GM23338 (cell line): ENCODE data around the gene PLPP6.

Experiments
- CREB1 ChIP-seq: fragments of 250-450 bp; sonication (Bioruptor Pico); IDR thresholded peaks from 2 replicates; pipeline ENCODE4 v1.5.0; 2020; ENCODE audit warnings: low read depth, mild to moderate bottlenecking, moderate library complexity
- EZH2 ChIP-seq: fragments of 200-600 bp; sonication (generic); IDR thresholded peaks from one replicate; pipeline ENCODE4 v1.8.0; 2017; ENCODE audit warnings: antibody characterized with exemption, mild to moderate bottlenecking, low read depth; ENCODE audit not compliant: unreplicated experiment
- EZH2phosphoT487 ChIP-seq: fragments of 200-600 bp; sonication (generic); IDR thresholded peaks from one replicate; pipeline ENCODE4 v1.8.1; 2018; ENCODE audit warnings: antibody characterized with exemption; ENCODE audit not compliant: unreplicated experiment
- JUNB ChIP-seq: IDR thresholded peaks from one replicate; pipeline ENCODE4 v1.6.1; 2016; ENCODE audit warnings: antibody characterized with exemption; ENCODE audit not compliant: unreplicated experiment
- NANOG ChIP-seq: IDR thresholded peaks from 2 replicates; pipeline ENCODE4 v1.6.1; 2016; ENCODE audit warnings: antibody characterized with exemption, borderline replicate concordance
- POLR2AphosphoS5 ChIP-seq: IDR thresholded peaks from 2 replicates; pipeline ENCODE4 v1.6.1; 2016; ENCODE audit warnings: antibody characterized with exemption, low read depth
- ZNF114 ChIP-seq: fragments of 250-450 bp; sonication (Bioruptor Pico); IDR thresholded peaks from 2 replicates; pipeline ENCODE4 v1.5.0; 2020; ENCODE audit warnings: mild to moderate bottlenecking, moderate library complexity
- ZNF331 ChIP-seq: fragments of 250-450 bp; sonication (Bioruptor Pico); IDR thresholded peaks from 2 replicates; pipeline ENCODE4 v1.5.0; 2020; ENCODE audit warnings: low read depth, mild to moderate bottlenecking, moderate library complexity
- TF ChIP-seq, protein P1 (sequence below), 2 experiments: fragments of 200-600 bp in 1 of 2; sonication (generic) in 1 of 2; conservative IDR thresholded peaks; 2 replicates each; pipeline versions ENCODE4 v1.5.1 to v1.6.1; 2016 to 2017; ENCODE audit warnings: antibody characterized with exemption in 2 of 2, low read depth in 2 of 2, mild to moderate bottlenecking in 2 of 2, moderate library complexity in 1 of 2
- TF ChIP-seq, protein P2 (sequence below): IDR thresholded peaks from one replicate; pipeline ENCODE4 v1.6.1; 2018; ENCODE audit warnings: antibody characterized with exemption; ENCODE audit not compliant: unreplicated experiment
- TF ChIP-seq, protein P3 (sequence below): IDR thresholded peaks from 2 replicates; pipeline ENCODE4 v1.6.1; 2016; ENCODE audit warnings: antibody characterized with exemption
- TF ChIP-seq, protein P4 (sequence below): fragments of 250-450 bp; sonication (Bioruptor Pico); IDR thresholded peaks from 2 replicates; pipeline ENCODE4 v1.5.0; 2020; ENCODE audit warnings: mild to moderate bottlenecking, moderate library complexity

DNA sequence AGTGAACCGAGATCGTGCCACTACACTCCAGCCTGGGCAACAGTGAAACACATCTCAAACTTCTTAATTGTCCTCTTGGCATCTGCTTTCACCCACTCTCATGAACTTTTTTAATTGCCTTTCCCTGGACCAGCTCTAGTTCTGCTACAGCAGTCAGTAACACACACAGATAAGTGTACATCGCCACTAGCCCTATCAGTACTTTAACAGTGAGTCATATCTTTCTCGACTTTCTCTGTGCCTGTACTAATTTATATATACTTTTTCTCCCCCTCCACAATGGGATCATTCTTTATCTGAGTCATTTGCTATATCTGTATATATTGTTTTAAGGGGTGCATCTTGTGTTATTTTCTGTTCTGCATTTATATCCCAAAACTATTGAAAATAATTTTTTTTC is 24.0 kb downstream of the PLPP6 start:
- TF ChIP-seq, protein P1, sequence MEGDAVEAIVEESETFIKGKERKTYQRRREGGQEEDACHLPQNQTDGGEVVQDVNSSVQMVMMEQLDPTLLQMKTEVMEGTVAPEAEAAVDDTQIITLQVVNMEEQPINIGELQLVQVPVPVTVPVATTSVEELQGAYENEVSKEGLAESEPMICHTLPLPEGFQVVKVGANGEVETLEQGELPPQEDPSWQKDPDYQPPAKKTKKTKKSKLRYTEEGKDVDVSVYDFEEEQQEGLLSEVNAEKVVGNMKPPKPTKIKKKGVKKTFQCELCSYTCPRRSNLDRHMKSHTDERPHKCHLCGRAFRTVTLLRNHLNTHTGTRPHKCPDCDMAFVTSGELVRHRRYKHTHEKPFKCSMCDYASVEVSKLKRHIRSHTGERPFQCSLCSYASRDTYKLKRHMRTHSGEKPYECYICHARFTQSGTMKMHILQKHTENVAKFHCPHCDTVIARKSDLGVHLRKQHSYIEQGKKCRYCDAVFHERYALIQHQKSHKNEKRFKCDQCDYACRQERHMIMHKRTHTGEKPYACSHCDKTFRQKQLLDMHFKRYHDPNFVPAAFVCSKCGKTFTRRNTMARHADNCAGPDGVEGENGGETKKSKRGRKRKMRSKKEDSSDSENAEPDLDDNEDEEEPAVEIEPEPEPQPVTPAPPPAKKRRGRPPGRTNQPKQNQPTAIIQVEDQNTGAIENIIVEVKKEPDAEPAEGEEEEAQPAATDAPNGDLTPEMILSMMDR (conservative IDR thresholded peaks at IDR 0.05; ENCODE audit: low read depth in 2 of 2), result no peak
- TF ChIP-seq POLR2AphosphoS5, result no peak
- TF ChIP-seq CREB1, result no peak
- no peak for TF ChIP-seq EZH2phosphoT487
- TF ChIP-seq EZH2, result no peak
- TF ChIP-seq JUNB, result no peak
- no peak for TF ChIP-seq ZNF114 (CRISPR knock-in tag)
- TF ChIP-seq, protein P2, sequence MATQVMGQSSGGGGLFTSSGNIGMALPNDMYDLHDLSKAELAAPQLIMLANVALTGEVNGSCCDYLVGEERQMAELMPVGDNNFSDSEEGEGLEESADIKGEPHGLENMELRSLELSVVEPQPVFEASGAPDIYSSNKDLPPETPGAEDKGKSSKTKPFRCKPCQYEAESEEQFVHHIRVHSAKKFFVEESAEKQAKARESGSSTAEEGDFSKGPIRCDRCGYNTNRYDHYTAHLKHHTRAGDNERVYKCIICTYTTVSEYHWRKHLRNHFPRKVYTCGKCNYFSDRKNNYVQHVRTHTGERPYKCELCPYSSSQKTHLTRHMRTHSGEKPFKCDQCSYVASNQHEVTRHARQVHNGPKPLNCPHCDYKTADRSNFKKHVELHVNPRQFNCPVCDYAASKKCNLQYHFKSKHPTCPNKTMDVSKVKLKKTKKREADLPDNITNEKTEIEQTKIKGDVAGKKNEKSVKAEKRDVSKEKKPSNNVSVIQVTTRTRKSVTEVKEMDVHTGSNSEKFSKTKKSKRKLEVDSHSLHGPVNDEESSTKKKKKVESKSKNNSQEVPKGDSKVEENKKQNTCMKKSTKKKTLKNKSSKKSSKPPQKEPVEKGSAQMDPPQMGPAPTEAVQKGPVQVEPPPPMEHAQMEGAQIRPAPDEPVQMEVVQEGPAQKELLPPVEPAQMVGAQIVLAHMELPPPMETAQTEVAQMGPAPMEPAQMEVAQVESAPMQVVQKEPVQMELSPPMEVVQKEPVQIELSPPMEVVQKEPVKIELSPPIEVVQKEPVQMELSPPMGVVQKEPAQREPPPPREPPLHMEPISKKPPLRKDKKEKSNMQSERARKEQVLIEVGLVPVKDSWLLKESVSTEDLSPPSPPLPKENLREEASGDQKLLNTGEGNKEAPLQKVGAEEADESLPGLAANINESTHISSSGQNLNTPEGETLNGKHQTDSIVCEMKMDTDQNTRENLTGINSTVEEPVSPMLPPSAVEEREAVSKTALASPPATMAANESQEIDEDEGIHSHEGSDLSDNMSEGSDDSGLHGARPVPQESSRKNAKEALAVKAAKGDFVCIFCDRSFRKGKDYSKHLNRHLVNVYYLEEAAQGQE, result no peak
- TF ChIP-seq, protein P3, sequence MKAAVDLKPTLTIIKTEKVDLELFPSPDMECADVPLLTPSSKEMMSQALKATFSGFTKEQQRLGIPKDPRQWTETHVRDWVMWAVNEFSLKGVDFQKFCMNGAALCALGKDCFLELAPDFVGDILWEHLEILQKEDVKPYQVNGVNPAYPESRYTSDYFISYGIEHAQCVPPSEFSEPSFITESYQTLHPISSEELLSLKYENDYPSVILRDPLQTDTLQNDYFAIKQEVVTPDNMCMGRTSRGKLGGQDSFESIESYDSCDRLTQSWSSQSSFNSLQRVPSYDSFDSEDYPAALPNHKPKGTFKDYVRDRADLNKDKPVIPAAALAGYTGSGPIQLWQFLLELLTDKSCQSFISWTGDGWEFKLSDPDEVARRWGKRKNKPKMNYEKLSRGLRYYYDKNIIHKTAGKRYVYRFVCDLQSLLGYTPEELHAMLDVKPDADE, result no peak
- no peak for TF ChIP-seq NANOG
- TF ChIP-seq, protein P4, sequence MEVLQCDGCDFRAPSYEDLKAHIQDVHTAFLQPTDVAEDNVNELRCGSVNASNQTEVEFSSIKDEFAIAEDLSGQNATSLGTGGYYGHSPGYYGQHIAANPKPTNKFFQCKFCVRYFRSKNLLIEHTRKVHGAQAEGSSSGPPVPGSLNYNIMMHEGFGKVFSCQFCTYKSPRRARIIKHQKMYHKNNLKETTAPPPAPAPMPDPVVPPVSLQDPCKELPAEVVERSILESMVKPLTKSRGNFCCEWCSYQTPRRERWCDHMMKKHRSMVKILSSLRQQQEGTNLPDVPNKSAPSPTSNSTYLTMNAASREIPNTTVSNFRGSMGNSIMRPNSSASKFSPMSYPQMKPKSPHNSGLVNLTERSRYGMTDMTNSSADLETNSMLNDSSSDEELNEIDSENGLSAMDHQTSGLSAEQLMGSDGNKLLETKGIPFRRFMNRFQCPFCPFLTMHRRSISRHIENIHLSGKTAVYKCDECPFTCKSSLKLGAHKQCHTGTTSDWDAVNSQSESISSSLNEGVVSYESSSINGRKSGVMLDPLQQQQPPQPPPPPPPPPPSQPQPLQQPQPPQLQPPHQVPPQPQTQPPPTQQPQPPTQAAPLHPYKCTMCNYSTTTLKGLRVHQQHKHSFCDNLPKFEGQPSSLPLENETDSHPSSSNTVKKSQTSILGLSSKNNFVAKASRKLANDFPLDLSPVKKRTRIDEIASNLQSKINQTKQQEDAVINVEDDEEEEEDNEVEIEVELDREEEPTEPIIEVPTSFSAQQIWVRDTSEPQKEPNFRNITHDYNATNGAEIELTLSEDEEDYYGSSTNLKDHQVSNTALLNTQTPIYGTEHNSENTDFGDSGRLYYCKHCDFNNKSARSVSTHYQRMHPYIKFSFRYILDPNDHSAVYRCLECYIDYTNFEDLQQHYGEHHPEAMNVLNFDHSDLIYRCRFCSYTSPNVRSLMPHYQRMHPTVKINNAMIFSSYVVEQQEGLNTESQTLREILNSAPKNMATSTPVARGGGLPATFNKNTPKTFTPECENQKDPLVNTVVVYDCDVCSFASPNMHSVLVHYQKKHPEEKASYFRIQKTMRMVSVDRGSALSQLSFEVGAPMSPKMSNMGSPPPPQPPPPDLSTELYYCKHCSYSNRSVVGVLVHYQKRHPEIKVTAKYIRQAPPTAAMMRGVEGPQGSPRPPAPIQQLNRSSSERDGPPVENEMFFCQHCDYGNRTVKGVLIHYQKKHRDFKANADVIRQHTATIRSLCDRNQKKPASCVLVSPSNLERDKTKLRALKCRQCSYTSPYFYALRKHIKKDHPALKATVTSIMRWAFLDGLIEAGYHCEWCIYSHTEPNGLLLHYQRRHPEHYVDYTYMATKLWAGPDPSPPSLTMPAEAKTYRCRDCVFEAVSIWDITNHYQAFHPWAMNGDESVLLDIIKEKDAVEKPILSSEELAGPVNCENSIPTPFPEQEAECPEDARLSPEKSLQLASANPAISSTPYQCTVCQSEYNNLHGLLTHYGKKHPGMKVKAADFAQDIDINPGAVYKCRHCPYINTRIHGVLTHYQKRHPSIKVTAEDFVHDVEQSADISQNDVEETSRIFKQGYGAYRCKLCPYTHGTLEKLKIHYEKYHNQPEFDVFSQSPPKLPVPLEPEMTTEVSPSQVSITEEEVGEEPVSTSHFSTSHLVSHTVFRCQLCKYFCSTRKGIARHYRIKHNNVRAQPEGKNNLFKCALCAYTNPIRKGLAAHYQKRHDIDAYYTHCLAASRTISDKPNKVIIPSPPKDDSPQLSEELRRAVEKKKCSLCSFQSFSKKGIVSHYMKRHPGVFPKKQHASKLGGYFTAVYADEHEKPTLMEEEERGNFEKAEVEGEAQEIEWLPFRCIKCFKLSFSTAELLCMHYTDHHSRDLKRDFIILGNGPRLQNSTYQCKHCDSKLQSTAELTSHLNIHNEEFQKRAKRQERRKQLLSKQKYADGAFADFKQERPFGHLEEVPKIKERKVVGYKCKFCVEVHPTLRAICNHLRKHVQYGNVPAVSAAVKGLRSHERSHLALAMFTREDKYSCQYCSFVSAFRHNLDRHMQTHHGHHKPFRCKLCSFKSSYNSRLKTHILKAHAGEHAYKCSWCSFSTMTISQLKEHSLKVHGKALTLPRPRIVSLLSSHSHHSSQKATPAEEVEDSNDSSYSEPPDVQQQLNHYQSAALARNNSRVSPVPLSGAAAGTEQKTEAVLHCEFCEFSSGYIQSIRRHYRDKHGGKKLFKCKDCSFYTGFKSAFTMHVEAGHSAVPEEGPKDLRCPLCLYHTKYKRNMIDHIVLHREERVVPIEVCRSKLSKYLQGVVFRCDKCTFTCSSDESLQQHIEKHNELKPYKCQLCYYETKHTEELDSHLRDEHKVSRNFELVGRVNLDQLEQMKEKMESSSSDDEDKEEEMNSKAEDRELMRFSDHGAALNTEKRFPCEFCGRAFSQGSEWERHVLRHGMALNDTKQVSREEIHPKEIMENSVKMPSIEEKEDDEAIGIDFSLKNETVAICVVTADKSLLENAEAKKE, result no peak
- no peak for TF ChIP-seq ZNF331 (CRISPR knock-in tag)
